Hepatic stellate cell (primary cell): ENCODE measurements around the gene ZBBX.
"Not testable (repeated sequence)": the region's sequence is repeated elsewhere in the genome, so short reads cannot be mapped to it uniquely, and the experiment has no call there.

ENCODE experiments used
- DNase-seq: peaks from one replicate; pipeline ENCODE4 v3.0.0; 2011; ENCODE audit warnings: low spot score

The ZBBX gene, protein sequence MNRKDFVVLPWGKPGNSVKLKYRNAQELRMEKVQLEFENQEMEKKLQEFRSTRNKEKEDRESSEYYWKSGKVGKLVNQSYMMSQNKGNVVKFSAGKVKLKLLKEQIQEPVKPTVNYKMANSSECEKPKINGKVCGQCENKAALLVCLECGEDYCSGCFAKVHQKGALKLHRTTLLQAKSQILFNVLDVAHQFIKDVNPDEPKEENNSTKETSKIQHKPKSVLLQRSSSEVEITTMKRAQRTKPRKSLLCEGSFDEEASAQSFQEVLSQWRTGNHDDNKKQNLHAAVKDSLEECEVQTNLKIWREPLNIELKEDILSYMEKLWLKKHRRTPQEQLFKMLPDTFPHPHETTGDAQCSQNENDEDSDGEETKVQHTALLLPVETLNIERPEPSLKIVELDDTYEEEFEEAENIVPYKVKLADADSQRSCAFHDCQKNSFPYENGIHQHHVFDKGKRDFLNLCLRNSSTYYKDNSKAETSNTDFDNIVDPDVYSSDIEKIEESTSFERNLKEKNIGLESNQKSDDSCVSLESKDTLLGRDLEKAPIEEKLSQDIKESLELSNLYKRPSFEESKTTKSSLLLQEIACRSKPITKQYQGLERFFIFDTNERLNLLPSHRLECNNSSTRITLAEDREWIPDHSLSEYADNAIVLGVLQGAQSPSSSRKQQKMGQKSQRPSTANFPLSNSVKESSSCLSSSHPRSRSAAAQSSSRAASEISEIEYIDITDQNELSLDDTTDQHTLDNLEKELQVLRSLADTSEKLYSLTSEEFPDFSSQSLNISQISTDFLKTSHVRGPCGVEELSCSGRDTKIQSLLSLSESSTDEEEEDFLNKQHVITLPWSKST

DNA sequence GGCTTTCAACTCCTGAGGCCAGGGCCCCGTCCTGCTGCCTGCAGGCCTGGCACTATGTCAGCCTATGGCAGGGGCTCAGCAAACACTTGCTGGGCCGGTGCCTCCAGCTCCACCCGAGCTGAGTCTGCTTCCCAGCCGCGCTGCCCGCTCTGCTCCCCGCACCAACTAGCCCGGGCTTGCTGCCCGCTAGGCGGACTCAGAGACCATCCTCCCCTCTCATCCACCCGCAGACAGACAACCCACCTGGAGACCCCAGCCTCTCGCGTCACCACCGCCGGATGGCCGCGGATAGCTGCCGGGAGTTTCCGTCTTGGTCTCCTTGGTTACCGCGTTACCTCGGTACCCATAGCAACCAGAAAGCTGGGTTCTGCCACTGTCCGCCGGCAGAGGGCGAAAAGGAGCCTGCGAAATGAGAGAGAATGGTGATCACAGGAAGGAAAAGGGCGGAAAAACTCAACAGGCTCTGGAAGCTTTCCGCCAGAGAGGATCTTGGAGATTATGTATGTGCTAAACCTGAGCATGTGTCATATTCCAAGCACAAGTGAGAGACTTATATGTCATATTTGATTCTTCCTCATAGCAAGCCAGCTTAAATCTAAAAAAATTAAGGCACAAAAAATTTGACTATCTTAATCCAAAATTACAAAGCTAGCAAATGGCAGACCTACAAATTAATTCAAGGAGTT, at the start of gene ZBBX:
TSS of gene ZBBX (minus strand) at position 294 of the 686 bp plus-strand sequence. CDS start 7,396 bp downstream, outside the sequence.
- peak; percentile 31 for DNase-seq

DNA sequence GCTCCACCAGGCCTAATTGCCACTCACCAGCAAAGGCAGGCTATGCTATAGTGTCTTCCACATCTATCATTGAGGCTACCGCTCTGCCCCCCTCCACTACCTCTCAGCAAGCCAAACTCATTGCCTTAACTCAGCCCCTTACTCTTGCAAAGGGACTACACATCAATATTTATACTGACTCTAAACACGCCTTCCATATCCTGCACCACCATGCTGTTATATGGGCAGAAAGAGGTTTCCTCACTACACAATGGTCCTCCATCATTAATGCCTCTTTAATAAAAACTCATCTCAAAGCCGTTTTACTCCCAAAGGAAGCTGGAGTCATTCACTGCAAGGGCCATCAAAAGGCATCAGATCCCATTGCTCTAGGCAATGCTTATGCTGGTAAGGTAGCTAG, 46.9 kb upstream of the ZBBX start:
- DNase-seq: not testable (repeated sequence)

DNA sequence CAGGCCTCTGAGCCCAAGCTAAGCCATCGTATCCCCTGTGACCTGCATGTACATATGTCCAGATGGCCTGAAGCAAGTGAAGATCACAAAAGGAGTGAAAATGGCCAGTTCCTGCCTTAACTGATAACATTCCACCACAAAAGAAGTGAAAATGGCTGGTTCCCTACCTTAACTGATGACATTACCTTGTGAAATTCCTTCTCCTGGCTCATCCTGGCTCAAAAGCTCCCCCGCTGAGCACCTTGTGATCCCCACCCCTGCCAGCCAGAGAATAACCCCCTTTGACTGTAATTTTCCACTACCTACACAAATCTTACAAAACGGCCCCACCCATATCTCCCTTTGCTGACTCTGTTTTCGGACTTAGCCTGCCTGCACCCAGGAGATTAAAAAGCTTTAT, 42.3 kb upstream of the ZBBX start:
- DNase-seq: not testable (repeated sequence)

DNA sequence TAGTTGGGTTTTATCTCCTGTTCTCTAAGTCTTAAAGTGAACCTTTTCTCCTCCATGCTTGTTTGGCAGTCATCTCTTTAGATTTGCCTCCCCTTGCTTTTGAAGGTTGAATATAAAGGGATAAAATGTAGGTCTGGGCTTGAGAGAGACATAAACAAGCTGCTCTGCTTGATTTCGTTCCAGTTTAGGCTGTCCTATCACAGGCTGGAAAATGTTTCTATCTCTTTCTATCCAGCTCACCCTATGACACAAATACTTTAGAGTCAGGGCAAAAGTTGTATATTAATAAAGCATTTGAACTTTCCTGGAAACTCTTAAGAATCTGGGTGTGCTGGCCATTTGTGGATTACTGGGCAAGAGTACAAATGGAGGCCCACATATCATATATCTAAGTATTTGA, 29.5 kb upstream of the ZBBX start:
- no peak for DNase-seq

DNA sequence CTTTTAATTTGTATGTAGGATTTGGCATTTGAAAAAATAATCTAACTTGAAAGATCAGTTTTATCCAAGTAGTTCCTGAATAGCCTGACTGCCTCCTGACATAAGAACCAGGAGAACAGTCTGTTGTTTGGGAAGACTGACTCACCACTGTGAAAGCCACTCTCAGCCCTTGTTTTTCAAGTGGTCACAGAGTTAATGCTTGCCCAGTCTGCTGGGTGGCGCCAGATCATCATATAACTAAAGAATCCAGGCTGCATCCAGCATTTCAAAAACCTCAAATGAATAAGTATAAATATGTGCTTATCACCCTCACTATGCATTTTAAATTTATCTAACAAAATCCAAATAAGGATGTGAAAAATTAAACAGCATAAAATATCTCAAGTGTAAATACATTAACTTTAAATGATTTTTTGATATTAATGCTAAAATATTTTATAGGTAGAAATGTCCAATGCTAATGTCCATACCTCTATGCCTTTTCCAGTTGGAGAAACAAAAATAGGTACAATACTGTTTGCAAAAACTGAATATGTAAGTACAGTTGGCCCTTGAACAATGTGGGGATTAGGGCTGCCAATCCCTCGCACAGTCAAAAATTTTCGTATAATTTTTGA, 26.9 kb upstream of the ZBBX start:
- DNase-seq: peak; percentile 2

DNA sequence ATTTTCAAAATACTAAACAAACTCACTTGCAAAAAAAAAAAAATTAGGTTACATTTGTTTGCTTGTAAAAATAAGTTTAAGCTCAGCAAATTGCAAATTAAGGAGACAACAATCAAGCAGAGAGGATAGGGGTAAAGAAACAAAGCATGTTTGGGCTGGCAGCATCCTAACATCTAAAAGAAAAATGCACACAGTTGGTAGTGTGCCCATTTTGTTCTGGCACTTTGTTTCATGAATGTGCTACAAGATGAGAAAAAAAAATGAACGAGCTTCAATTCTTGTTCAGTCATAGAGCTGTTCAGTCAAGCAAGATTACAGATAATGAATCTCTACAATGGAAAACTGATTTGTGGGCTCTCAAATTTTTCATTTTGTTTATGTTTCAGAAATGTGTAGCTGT, 17.7 kb upstream of the ZBBX start:
- DNase-seq: no peak

DNA sequence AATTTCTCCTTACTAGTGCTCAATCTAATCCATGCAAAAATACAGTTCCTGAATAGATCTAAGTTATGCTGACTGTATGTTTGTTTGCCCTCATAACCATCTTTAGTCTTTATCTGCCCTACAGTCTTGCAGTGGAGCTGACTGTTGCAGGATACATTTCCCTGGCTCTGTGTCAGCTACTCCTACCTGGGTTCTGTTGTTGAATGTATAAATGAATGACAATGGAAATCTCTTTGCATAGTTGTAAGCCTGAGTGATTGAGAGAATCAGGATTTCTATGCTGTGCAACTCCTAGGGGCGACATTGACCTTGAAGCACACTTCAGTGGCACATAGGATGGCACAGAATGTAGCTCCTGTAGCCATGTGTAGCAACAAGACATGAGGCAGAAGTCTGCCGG, 16.0 kb upstream of the ZBBX start:
- DNase-seq: no peak

DNA sequence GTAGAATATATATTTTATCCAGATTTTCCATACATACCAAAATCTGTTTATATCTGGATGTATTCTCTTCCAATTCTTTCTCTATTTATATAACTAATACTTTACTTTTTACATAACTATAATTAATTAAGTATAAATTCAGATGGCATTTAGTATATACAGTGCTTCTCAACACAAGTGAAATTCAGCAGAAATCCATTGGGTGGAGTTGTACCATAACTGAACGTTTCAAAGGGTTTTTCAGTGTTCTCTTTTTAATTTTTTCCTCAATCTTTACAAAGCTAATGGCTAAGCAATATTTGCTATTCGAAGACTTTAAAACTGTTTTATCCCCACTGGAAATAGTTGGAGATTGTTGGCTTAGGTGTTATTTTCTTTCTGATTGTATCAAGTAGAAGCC, 13.9 kb upstream of the ZBBX start:
- DNase-seq: no peak

DNA sequence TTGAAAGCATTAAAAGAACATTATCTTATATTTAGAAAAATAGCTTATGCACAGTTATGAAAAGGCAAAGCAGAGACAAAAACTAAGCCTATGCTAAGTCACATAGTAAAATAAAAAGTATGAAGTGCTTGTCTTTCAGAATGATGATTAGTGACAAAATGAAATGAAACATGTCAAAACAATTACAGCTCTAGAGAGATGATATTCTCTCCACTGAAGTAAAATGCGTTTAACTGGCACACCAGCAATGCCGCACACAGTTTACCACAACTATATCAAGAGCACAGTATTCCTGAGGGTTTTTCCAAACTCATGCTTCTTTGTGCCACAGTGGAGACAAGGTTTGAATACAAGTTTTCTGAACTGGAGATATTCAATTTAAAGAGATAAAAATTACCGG, 2.1 kb upstream of the ZBBX start:
- DNase-seq: no peak

DNA sequence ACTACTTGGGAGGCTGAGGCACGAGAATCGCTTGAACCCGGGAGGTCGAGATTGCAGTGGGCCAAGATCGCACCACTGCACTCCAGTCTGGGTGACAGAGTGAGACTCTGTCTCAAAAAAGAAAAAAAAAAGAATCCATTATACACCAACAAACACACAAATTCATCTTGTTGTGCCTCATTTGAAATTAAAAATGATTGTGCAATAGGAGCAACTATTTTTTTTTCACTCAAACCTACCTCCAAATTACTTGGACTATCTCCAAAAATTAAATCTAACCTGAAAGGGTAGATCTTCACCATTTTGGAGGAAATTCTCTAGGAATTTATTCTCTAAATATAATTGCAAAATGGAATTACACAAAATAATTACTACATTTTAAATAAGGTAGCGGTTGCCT, 4.6 kb downstream of the ZBBX start:
- DNase-seq: no peak

DNA sequence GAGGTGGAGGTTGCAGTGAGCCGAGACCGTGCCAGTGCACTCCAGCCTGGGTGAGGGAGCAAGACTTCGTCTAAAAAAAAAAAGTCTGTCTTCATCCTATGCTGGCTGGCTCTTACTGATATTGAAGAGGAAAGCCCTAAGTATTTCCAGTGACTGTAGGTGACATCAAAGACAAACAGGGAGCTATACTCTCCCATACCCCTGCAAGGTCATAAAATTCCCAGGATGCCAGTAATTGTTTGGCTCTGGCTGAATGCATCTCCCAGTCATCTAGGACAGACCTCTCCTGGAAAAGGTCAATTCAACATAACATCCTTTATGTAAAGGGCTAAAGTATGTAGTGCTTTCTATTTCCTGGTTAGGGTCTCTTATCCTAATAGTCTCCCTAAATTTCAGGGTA, 8.0 kb downstream of the ZBBX start:
- DNase-seq: no peak

DNA sequence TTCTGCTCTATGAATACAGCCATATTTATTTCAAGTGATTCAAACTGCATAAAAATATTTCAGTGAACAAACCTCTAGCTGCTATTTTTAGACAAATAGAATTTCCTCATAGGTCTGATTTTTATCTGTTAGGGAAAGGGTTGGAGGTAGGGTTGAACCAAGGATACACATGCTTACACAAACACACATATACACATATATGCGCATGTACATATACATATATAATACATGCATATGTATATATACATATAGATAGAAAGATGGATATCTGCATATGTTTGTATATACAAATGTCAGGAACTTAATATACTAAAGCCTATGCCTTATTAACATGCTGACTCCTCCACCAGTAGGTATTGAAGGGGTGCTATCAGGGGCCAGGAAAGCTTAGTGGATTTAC, 18.1 kb downstream of the ZBBX start:
- DNase-seq: no peak

DNA sequence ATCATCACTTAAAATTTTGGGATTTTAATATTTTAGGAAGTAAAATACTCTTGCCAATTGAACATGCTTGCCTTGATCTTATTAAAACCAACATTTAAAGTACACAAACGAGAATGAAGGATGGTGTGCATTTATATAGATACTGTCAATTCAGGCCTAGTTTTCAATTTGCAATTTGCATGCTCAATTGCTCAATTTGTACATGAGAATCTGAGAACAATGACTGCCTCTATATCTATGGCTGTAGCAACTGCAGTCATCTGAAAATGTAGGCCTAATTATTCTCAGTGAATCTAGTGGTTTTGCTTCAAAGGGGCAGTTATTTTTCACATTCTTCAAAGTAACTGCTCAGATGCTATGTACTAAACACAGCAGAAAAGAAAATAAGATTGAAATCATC, 18.8 kb downstream of the ZBBX start:
- DNase-seq: no peak

DNA sequence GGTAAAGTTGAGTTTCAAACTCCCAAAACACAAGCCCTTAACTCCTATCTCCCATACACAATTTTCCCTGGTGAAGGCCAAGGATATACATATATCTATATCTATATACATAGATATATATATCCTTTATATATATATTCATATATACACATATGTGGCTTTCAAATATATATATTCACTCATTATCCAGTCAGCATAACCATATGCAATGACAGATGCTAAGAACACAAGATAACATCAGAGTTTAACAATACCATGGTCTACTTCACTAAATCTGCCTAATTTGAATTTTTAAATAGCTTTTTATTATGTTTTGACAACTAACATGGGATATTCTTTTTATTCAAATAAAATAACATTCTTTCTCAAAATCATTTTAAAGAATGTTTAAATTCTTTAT, 24.7 kb downstream of the ZBBX start:
- no peak for DNase-seq

DNA sequence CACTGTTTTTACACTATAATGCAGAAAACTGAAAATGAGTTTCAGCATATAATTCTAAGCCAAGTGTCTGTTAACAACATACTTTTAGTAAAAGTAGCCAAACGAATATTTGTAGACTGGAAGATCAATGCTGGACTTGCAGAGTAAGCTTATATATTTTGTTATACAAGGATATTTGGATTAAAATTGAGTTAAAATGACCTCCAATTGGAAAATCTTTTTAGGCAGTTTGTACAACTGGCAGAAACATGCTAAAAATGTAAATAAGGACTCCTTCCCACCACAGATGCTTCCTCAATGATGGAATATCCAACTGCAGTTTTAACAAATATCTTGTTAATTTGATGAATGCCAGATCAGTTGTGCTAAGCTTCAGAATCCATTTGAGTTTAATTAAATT, 25.3 kb downstream of the ZBBX start:
- DNase-seq: no peak

DNA sequence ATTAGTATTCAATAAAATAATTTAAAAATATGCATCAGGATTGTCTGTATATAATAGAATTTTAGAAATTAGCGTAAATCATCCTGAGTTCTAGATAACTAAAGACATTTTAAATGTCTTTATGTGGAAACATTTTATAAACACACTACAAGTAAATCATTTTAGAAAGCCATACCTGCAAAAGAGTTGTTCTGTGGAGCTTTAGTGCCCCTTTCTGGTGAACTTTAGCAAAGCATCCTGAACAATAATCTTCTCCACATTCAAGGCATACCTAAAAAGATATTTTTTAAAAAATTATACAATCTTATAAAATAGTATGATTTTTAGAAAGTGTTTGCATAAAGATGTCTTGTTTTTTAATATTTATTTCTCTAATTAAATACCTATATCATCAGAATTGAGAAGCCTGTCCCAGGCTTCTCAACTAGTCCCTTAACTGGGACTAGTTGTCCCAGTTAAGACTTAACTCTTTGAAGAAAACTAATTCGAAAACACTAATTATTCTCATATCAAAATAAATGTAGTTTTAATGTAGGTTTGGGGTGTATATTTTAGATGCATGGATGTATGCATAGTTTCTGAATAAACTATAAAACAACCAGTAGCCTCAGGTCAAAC, 29.7 kb downstream of the ZBBX start:
- no peak for DNase-seq

DNA sequence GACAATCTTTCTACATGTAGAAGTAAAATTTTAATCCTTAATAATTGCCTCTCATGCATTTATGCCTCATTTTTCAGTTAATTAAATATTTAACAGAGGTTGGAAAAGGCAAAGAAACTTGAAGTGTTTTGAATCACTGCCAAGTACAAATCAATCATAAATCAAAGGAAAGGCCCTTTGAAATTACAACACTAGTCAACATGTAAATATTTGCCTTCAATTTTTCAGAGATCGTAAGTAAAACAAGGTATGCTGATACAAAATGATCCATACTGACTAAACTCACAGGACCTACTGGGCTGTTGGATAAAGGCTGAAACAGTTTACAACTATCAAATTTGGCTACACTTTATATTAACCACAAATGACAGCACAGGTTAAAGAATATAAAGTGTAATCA, 33.9 kb downstream of the ZBBX start:
- DNase-seq: no peak

DNA sequence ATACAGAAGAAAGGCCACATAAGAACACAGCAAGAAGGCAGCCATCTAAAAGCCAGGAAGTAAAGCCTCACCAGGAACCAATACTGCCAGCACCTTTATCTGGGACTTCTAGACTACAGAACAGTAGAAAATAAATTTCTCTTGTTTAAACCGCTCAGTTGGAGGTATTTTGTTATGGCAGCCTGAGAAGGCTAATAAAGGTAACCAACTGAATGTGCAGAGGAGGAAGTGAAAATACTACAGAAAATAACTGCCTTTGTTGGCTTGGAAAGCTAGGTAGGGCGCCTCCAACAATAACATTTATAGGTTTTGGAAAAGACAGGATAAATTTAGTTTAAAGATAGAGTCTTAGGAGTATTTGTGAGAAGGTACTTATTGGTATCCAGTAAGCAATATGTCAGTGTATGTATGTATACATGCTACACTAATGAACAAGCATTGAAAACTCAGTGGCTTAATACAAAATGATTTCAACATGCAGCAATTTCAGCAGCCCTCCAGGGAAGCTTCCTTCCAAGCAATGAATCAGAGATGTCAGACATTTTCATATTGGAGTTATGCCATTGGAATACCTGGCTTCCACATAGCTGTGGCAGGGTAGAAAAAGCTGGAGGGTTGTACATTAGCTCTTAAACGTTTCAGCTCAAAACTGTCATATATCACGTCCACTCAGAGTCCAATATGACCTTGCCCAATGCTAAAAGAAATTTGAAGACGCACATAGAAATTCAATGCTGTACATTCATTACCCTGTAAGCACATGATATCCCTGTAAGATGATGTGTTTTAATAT, 48.9 kb downstream of the ZBBX start:
- no peak for DNase-seq

DNA sequence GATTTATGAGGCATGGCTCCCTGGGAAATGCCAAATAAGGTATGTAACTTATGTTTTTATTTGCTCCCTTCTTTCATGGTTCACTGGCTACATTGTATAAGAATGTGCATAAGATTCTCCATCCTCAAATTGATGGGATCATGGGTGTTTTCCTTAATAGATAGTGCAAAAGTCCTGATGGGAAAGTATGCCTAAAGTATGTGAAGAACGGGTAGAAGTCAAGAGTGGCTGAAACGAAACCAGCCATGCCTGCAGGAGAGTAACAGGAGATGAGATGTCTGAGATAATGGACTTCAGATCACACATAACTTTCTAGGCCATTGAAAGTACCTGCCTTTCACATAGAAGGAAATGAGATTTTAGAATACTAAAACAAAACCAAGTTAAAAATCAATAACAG, 56.5 kb downstream of the ZBBX start:
- no peak for DNase-seq

DNA sequence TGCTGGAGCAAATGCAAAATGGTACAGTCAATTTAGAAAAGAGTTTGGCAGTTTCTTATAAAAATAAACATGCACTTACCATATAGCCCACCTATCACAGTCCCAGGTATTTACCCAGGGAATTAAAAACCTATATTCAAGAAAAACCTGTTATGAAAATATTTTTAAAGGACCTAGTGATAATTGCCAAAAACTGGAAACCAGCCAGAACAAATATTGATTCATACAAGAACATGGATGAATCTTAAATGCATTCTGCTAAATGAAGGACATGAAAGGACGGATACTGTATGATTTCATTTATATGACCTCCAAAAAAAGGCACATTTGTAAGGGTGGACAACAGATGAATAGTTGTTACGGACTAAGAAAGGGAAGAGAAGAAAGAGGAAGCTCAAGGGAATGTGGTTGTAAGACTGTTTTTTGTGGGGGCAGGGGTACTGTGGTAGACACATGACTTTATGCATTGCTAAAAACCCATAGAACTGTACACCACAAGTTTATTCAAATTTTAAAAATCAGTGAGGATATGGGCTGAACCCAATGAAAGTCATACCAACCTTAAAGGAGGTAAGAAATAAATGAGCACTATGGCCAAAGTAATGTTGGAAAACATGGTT, 61.0 kb downstream of the ZBBX start:
- DNase-seq: no peak

DNA sequence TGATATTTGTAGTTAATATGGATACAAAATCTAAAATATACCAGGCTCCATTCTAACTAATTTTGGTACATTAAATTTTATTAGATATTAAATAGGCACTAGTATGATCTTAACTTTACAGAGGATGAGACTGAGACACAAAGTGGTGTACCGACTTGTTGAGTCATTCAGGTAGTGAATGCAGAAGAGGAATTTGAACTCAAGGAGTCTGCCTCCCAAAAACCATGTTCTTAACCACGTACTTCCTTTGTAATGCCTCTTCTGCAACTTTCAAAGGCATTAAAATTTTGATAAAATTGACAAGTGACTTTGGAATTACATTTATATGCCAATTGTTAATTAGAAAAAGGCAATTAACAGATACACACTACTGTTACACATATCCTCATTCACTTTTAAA, 61.8 kb downstream of the ZBBX start:
- no peak for DNase-seq
